Cardiac atrium fibroblast (primary cell): ENCODE data around the gene ARHGAP30. TPM values are rescaled to one million over a fixed set of nuclear protein-coding genes. Genes with fewer than 3 reads are reported as not detected.

Source experiments
- total RNA-seq: library from RNA; depleted of rRNA; stranded (reverse); fragments of >200 nt; gene quantifications from 2 replicates; pipeline ENCODE4 v1.2.3, GENCODE V29; 2015

ARHGAP30 gene
- 1.8 TPM in 1 of 2 replicates, not detected in the other for total RNA-seq

DNA sequence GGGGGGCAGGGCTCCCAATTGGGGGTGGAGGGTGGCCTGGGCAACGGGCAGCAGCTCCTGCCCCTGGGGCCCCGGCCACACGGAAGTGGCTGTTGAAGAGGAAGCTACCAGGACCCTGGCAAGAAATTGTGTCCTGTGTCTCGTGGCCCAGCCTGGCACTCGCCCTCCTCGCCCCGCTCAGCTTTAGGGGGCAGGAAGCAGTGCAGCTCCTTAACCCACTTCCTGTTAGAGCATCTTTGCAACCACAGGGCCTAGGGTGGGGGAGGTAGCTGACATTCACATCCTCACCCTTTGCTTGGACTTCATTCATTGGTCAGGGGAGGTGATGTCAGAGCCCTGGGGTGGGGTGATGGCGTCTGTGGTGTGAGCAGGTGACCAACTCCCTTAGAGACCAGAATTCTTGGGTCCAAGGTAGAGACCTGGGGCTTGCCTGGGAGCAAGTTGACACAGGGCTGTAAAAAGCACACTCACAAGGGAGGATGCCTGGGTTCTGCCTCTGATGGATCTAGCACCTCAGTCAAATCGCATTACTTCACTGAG lies at the start of gene ARHGAP30:
Gene ARHGAP30, minus strand, starts transcription at position 161 of the 540 bp plus-strand sequence. CDS start 267 bp downstream, outside the sequence.

DNA sequence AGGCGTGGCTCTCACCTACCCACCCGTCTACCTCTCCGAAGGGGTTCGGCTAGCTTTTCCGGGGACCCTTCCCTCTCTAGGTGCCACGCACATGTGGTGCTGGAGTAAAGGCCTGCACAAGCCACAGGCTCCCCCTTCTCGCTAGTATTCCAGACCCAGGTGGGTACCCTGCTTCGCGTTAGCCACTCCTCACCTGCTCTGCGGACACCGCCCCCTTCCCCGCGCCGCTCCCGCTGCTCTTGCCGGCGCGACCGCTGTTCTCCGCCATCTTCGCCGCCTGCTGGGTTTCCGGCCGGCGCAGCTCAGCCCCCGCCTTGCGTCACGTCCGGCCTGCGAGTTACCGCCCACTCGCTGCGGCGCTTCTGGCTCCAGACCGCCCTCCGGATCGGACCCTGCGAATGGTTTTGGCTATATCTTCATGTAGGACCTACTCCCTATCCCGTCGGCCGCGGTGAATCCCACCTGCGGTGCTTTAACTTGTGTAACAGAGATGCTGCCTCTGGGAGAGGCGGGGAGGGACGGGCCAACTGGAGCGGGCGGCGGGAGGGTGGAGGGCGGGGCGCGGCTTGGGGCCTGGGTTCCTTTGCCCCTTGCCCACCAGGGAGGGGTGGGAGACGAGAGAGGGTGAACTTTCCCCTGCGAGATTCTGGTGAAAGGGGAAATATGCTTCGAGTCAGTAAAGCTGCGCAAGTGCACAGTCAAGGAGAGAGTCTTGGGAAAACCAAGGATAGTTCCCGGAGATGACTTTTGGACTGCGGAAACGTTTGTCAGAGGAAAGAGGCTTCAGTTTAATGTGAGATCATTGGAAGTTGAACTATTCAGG lies 48.3 kb upstream of the ARHGAP30 start, which contains the start of the genes NIT1 and PFDN2:
Gene NIT1, plus strand, starts transcription at position 347 of the 823 bp plus-strand sequence. Its CDS starts 72 bp downstream, at position 419.
Gene PFDN2, minus strand, starts transcription at position 279 of the 823 bp plus-strand sequence. Its CDS starts 11 bp downstream, at position 268.

GRCh38 chr1:161098210-161099068 lies 28.7 kb upstream of the ARHGAP30 start, which contains the start of gene KLHDC9:
KLHDC9 (plus strand) TSS chr1:161098361; CDS start chr1:161098536, 175 bp downstream.

GRCh38 chr1:161089251-161089924 lies 19.7 kb upstream of the ARHGAP30 start, which contains the start of gene NECTIN4:
NECTIN4 (minus strand) TSS chr1:161089558; CDS start chr1:161089296, 262 bp downstream.

DNA sequence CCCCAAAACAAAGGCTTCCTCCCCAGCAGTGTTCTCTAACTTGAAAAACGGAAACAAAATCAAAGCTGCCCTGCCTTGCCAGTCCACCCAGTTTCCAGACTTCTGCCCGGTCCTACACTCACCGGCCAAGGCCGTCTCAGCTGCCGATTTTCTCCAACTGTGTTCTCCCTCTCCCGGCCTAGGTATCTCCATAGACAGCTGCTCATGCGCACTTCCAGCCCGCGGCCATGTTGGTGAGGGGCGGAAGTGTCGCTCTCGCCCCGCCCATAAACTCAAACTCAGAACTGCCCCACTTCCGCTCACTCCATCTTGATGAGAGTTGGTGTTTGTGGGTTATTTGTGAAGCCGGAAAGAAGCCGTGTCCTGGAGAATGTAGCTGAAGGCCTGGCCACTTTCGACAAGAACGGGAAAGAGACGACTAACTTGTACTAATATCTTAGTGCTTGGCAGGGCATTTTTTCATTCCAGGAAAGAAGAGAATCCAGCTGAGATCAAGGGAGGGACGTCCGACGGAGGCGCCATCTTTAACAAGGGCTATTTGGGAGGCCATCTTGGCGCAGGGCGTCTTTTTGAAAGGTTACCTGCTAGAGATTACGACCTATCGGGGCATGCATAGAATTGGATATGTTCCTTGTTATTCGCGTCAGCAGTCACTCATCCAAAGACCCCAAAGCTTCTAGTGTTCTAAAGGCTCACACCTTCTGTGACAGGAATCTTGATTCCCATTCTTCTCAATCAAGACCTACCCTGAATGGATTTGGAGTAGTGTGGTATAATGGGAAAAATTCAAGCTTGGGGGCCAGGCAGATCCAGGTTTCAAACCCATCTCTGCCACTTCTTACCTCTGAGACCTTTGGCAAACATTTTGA lies 23.7 kb downstream of the ARHGAP30 start, which contains the start of gene USF1:
Gene USF1, minus strand, starts transcription at position 242 of the 869 bp plus-strand sequence. CDS start 2,702 bp downstream, outside the sequence.

DNA sequence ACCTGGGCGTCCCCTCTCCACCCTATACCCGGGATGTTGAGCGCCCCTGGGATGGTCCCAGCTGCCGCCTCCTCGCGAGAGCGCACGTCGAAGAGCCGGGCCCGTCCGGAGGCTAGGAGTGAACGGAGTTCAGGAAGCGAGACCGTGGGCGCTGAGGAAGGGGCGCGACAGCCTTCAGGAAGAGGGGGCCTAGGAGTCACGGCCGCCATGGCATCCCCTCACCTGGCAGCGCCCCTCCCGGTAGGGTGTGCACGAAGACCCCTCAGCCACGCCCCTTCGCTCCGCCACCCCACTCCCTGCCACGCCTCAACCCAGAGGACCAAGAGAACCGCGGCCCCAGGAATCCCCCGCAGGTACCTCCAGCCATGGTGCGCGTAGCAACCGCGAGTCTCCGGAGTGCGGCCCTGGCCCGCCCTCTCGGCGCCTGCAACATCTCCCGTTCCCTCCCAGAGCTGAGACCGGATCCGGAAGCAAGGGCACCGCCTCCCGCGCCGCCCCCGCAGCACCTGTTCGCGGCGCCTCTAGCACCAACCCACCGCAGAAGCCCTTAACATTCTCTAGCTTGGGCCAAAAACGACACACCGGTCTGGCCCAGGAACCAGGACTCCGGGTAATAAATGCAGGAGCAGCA lies 31.1 kb downstream of the ARHGAP30 start, which contains the start of gene TSTD1:
Gene TSTD1, minus strand, starts transcription at position 442 of the 631 bp plus-strand sequence. Its CDS starts 75 bp downstream, at position 367.

GRCh38 chr1:161020509-161021164 lies 49.1 kb downstream of the ARHGAP30 start, which contains the start of gene F11R:
F11R (minus strand) TSS chr1:161021152; CDS start chr1:161021073, 79 bp downstream.

Other genes starting within 250 kb of the ARHGAP30 start
- 0.65 TPM in 1 of 2 replicates, not detected in the other for gene CD244, start 207.0 kb downstream of the ARHGAP30 start, total RNA-seq
- gene ITLN1, start 184.7 kb downstream of the ARHGAP30 start, total RNA-seq, result 0.65 and 1.8 TPM in 2 replicates
- gene ITLN2, start 115.1 kb downstream of the ARHGAP30 start, total RNA-seq, result not detected in 2 replicates
- gene F11R, start 48.7 kb downstream of the ARHGAP30 start, total RNA-seq, result 13.0 and 20.9 TPM in 2 replicates
- gene TSTD1, start 30.9 kb downstream of the ARHGAP30 start, total RNA-seq, result 0.49 and 6.0 TPM in 2 replicates
- gene USF1, start 23.9 kb downstream of the ARHGAP30 start, total RNA-seq, result 49.8 and 57.2 TPM in 2 replicates
- not detected in 2 replicates for gene NECTIN4, start 19.7 kb upstream of the ARHGAP30 start, total RNA-seq
- 0.16 and 7.6 TPM in 2 replicates for gene KLHDC9, start 28.5 kb upstream of the ARHGAP30 start, total RNA-seq
- gene PFDN2, start 48.1 kb upstream of the ARHGAP30 start, total RNA-seq, result 32.1 and 40.5 TPM in 2 replicates
- 26.2 and 30.7 TPM in 2 replicates for gene NIT1, start 48.2 kb upstream of the ARHGAP30 start, total RNA-seq
- 22.7 and 22.8 TPM in 2 replicates for gene DEDD, start 62.8 kb upstream of the ARHGAP30 start, total RNA-seq
- 60.6 and 78.7 TPM in 2 replicates for gene UFC1, start 84.1 kb upstream of the ARHGAP30 start, total RNA-seq
- 7.3 and 7.4 TPM in 2 replicates for gene USP21, start 89.6 kb upstream of the ARHGAP30 start, total RNA-seq
- 13.4 TPM in 2 replicates for gene PPOX, start 96.5 kb upstream of the ARHGAP30 start, total RNA-seq
- 15.3 and 17.0 TPM in 2 replicates for gene B4GALT3, start 107.6 kb upstream of the ARHGAP30 start, total RNA-seq
- 6.5 and 12.2 TPM in 2 replicates for gene ADAMTS4, start 129.2 kb upstream of the ARHGAP30 start, total RNA-seq
- gene NDUFS2, start 132.5 kb upstream of the ARHGAP30 start, total RNA-seq, result 82.5 and 92.6 TPM in 2 replicates
- gene FCER1G, start 145.4 kb upstream of the ARHGAP30 start, total RNA-seq, result not detected in 2 replicates
- not detected in 2 replicates for gene APOA2, start 153.7 kb upstream of the ARHGAP30 start, total RNA-seq
- 6.0 and 6.9 TPM in 2 replicates for gene TOMM40L, start 156.2 kb upstream of the ARHGAP30 start, total RNA-seq
- gene NR1I3, start 168.3 kb upstream of the ARHGAP30 start, total RNA-seq, result not detected in 2 replicates
- not detected in 2 replicates for gene PCP4L1, start 188.9 kb upstream of the ARHGAP30 start, total RNA-seq
- 0.90 and 1.1 TPM in 2 replicates for gene MPZ, start 240.1 kb upstream of the ARHGAP30 start, total RNA-seq
- 19.9 and 38.8 TPM in 2 replicates for gene SDHC, start 244.5 kb upstream of the ARHGAP30 start, total RNA-seq